ENCODE data around the gene SLC6A2.
"Not testable (repeated sequence)": the region's sequence is repeated elsewhere in the genome, so short reads cannot be mapped to it uniquely, and the experiment has no call there.

The SLC6A2 gene

DNA sequence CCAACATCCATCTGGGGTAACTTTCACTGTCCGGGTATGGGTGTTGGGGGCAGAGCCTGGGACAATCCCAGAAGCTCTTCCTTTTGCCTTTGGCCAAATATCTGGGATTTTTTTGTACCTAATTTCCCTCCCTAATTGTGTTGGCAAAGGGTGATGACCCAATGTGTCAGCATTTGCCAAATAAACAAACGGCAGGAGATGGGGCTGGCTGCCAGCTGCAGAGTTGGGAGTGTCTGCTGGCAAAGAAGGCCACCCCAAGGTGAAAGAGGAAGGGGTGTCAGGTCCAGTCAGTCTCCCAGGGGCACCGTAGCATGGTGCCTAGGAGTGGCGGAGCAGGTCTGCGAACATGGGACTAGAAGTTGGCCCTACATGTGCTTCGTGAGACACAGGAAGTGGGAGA, 73.0 kb downstream of the SLC6A2 start:
- Histone ChIP-seq H3K27me3 (ENCODE audit: control insufficient read depth in 1 of 2, insufficient read depth in 2 of 2, low read length in 2 of 2) (no peaks in the 10 kb centered on the region), H3K4me1 (ENCODE audit: insufficient read depth, low read length) (no peaks in the 10 kb centered on the region), H3K9me3 (ENCODE audit: low read length) (no peaks in the 10 kb centered on the region), H3K27ac (ENCODE audit: low read depth, low read length) (no peak overlapping the region), H3K9ac (ENCODE audit: low read length) (no peak overlapping the region), H3K4me3 (ENCODE audit: low read depth in 1 of 2, low read length in 2 of 2) (no peak overlapping the region), H3K36me3 (ENCODE audit: insufficient read depth, low read length) (no peaks in the 10 kb centered on the region)

DNA sequence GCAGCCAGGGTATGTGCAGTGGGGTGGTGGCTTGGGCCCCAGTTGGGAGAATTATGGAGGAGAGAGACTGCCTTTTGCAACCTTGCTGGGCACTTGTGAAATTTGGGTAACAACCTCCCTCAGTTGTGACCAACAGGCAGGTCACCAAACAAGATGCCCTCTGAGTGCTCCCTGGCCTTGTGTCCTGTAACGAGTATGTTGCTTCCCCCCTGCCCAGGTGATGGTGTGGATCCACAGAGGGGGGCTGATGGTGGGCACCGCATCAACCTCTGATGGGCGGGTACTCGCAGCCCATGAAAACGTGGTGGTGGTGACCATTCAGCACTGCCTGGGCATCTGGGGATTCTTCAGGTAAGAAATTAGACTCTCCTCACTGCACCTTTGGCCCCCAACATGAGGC, 74.3 kb downstream of the SLC6A2 start:
- Histone ChIP-seq H3K27ac (ENCODE audit: low read depth, low read length) (no peak overlapping the region), H3K4me1 (ENCODE audit: insufficient read depth, low read length) (no peaks in the 10 kb centered on the region), H3K27me3 (ENCODE audit: control insufficient read depth in 1 of 2, insufficient read depth in 2 of 2, low read length in 2 of 2) (no peaks in the 10 kb centered on the region), H3K9me3 (ENCODE audit: low read length) (no peaks in the 10 kb centered on the region), H3K4me3 (ENCODE audit: low read depth in 1 of 2, low read length in 2 of 2) (no peak overlapping the region), H3K9ac (ENCODE audit: low read length) (no peak overlapping the region), H3K36me3 (ENCODE audit: insufficient read depth, low read length) (no peaks in the 10 kb centered on the region)

DNA sequence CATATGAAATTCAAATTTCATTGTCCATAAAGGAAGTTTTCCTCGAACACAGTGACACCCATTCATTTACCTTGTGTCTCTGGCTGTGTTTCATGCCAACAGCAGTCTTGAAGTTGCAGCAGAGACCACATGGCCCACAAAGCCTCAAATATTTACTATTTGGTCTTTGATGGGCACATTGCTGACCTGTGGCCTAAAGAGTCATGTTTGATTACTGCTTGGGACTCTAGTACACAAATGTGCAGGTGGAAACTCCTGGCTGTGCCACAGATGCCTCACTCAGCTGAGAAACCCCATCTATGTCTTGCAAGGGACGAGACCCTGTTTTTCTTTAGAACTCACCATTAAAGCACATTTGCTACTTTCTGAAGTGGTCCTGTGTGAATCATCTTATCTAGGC, 76.7 kb downstream of the SLC6A2 start:
- H3K9ac ChIP-seq (ENCODE audit: low read length), result no peak overlapping the region
- no peak overlapping the region for H3K4me3 ChIP-seq (ENCODE audit: low read depth in 1 of 2, low read length in 2 of 2)
- no peaks in the 10 kb centered on the region for H3K9me3 ChIP-seq (ENCODE audit: low read length)
- no peaks in the 10 kb centered on the region for H3K27me3 ChIP-seq (ENCODE audit: control insufficient read depth in 1 of 2, insufficient read depth in 2 of 2, low read length in 2 of 2)
- no peaks in the 10 kb centered on the region for H3K36me3 ChIP-seq (ENCODE audit: insufficient read depth, low read length)
- H3K27ac ChIP-seq (ENCODE audit: low read depth, low read length), result no peak overlapping the region
- no peaks in the 10 kb centered on the region for H3K4me1 ChIP-seq (ENCODE audit: insufficient read depth, low read length)

- Histone ChIP-seq H3K36me3 (ENCODE audit: insufficient read depth, low read length) (no peaks in the 10 kb centered on the region), H3K4me1 (ENCODE audit: insufficient read depth, low read length) (no peaks in the 10 kb centered on the region), H3K4me3 (ENCODE audit: low read depth in 1 of 2, low read length in 2 of 2) (no peak overlapping the region), H3K27me3 (ENCODE audit: control insufficient read depth in 1 of 2, insufficient read depth in 2 of 2, low read length in 2 of 2) (peaks cover 0 to 6% of the 10 kb centered on the region in 2 donors), H3K9me3 (ENCODE audit: low read length) (no peaks in the 10 kb centered on the region), H3K9ac (ENCODE audit: low read length) (no peak overlapping the region), H3K27ac (ENCODE audit: low read depth, low read length) (no peak overlapping the region)
These were observed 78.9 kb downstream of the SLC6A2 start for GRCh38 chr16:55734665-55735064.

- Histone ChIP-seq H3K36me3 (ENCODE audit: insufficient read depth, low read length) (no peaks in the 10 kb centered on the region), H3K27ac (ENCODE audit: low read depth, low read length) (no peak overlapping the region), H3K4me1 (ENCODE audit: insufficient read depth, low read length) (no peaks in the 10 kb centered on the region), H3K9ac (ENCODE audit: low read length) (no peak overlapping the region), H3K27me3 (ENCODE audit: control insufficient read depth in 1 of 2, insufficient read depth in 2 of 2, low read length in 2 of 2) (peaks cover 0 to 6% of the 10 kb centered on the region in 2 donors), H3K9me3 (ENCODE audit: low read length) (no peaks in the 10 kb centered on the region), H3K4me3 (ENCODE audit: low read depth in 1 of 2, low read length in 2 of 2) (no peak overlapping the region)
These were observed 79.5 kb downstream of the SLC6A2 start for GRCh38 chr16:55735120-55735781.

GRCh38 chr16:55736671-55737070, 80.9 kb downstream of the SLC6A2 start:
- no peaks in the 10 kb centered on the region for H3K4me1 ChIP-seq (ENCODE audit: insufficient read depth, low read length)
- no peaks in the 10 kb centered on the region for H3K36me3 ChIP-seq (ENCODE audit: insufficient read depth, low read length)
- H3K9ac ChIP-seq (ENCODE audit: low read length), result no peak overlapping the region
- H3K27ac ChIP-seq (ENCODE audit: low read depth, low read length), result no peak overlapping the region
- no peak overlapping the region for H3K4me3 ChIP-seq (ENCODE audit: low read depth in 1 of 2, low read length in 2 of 2)
- no peaks in the 10 kb centered on the region for H3K9me3 ChIP-seq (ENCODE audit: low read length)
- H3K27me3 ChIP-seq (ENCODE audit: control insufficient read depth in 1 of 2, insufficient read depth in 2 of 2, low read length in 2 of 2), result peaks cover 6 to 9% of the 10 kb centered on the region in 2 donors

DNA sequence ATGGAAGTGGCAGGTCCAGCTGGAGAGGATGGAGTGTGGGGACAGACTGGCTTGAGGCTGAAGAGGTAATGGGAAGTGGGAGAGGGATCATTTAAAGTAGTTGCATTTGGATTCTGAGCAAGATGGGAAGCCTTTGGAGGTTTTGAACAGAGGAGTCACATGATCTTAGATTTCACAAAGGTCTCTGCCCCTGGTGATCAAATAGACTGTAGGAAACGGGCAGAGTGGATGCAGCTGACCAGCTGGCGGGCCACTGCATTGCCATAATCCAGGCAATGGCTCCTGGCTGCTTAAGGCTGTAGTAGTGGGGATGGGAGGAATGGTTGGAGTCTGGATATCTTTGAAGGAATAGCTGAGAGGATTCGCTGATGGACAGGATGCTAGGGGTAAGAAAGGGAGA, 81.5 kb downstream of the SLC6A2 start:
- H3K27ac ChIP-seq (ENCODE audit: low read depth, low read length), result no peak overlapping the region
- no peaks in the 10 kb centered on the region for H3K36me3 ChIP-seq (ENCODE audit: insufficient read depth, low read length)
- no peaks in the 10 kb centered on the region for H3K4me1 ChIP-seq (ENCODE audit: insufficient read depth, low read length)
- no peak overlapping the region for H3K4me3 ChIP-seq (ENCODE audit: low read depth in 1 of 2, low read length in 2 of 2)
- H3K9me3 ChIP-seq (ENCODE audit: low read length), result no peaks in the 10 kb centered on the region
- H3K9ac ChIP-seq (ENCODE audit: low read length), result no peak overlapping the region
- H3K27me3 ChIP-seq (ENCODE audit: control insufficient read depth in 1 of 2, insufficient read depth in 2 of 2, low read length in 2 of 2), result peaks cover 6 to 10% of the 10 kb centered on the region in 2 donors

DNA sequence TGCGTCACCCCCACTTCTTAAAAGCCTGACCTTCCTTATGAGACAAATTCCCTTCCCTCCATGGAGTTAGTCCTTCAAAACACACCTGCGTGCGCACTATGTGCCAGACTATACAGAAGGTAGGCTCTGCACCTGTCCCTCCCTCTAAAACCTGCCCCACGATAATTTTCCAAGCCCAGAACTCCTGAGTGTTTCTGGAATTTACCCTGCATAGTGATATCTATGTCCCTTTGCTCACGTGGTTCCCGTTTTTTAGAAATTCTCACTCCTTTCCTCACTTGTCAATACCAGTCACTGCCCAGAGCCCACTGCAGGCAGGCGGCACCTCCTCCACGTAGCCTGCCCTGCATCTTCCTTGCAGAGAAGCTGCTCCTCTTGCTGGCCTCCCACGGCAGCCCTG, 82.2 kb downstream of the SLC6A2 start:
- H3K36me3 ChIP-seq (ENCODE audit: insufficient read depth, low read length), result no peaks in the 10 kb centered on the region
- no peak overlapping the region for H3K27ac ChIP-seq (ENCODE audit: low read depth, low read length)
- H3K4me3 ChIP-seq (ENCODE audit: low read depth in 1 of 2, low read length in 2 of 2), result no peak overlapping the region
- no peaks in the 10 kb centered on the region for H3K9me3 ChIP-seq (ENCODE audit: low read length)
- peaks cover 6 to 10% of the 10 kb centered on the region in 2 donors for H3K27me3 ChIP-seq (ENCODE audit: control insufficient read depth in 1 of 2, insufficient read depth in 2 of 2, low read length in 2 of 2)
- H3K4me1 ChIP-seq (ENCODE audit: insufficient read depth, low read length), result no peaks in the 10 kb centered on the region
- H3K9ac ChIP-seq (ENCODE audit: low read length), result no peak overlapping the region

- no peak overlapping the region for H3K4me3 ChIP-seq (ENCODE audit: low read depth in 1 of 2, low read length in 2 of 2)
- H3K27me3 ChIP-seq (ENCODE audit: control insufficient read depth in 1 of 2, insufficient read depth in 2 of 2, low read length in 2 of 2), result peaks cover 0 to 7% of the 10 kb centered on the region in 2 donors
- H3K36me3 ChIP-seq (ENCODE audit: insufficient read depth, low read length), result no peaks in the 10 kb centered on the region
- H3K27ac ChIP-seq (ENCODE audit: low read depth, low read length), result no peak overlapping the region
- no peaks in the 10 kb centered on the region for H3K9me3 ChIP-seq (ENCODE audit: low read length)
- H3K9ac ChIP-seq (ENCODE audit: low read length), result no peak overlapping the region
- H3K4me1 ChIP-seq (ENCODE audit: insufficient read depth, low read length), result no peaks in the 10 kb centered on the region
These were observed 90.3 kb downstream of the SLC6A2 start for GRCh38 chr16:55746081-55746480.

DNA sequence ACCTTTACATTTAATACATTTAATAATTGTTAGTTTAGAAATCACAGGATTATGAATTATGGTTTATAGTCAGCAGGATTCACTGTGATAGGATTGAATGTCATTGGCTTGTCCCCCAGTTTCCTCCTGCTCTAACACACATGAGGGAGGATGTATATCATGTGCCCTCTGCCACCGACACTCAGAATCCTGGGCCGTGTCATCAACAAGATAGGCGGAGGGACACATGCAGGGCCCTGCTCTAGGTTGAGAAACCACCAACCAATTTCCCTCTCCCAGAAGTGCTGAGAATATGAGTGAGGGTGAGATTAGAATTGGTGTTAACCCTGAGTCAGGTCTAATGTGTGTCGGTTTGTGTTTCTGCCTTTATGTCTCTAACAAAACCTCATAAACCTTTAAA, 92.0 kb downstream of the SLC6A2 start:
- Histone ChIP-seq H3K27ac (ENCODE audit: low read depth, low read length) (no peak overlapping the region), H3K27me3 (ENCODE audit: control insufficient read depth in 1 of 2, insufficient read depth in 2 of 2, low read length in 2 of 2) (no peaks in the 10 kb centered on the region), H3K36me3 (ENCODE audit: insufficient read depth, low read length) (no peaks in the 10 kb centered on the region), H3K9ac (ENCODE audit: low read length) (no peak overlapping the region), H3K4me1 (ENCODE audit: insufficient read depth, low read length) (no peaks in the 10 kb centered on the region), H3K9me3 (ENCODE audit: low read length) (no peaks in the 10 kb centered on the region), H3K4me3 (ENCODE audit: low read depth in 1 of 2, low read length in 2 of 2) (no peak overlapping the region)

DNA sequence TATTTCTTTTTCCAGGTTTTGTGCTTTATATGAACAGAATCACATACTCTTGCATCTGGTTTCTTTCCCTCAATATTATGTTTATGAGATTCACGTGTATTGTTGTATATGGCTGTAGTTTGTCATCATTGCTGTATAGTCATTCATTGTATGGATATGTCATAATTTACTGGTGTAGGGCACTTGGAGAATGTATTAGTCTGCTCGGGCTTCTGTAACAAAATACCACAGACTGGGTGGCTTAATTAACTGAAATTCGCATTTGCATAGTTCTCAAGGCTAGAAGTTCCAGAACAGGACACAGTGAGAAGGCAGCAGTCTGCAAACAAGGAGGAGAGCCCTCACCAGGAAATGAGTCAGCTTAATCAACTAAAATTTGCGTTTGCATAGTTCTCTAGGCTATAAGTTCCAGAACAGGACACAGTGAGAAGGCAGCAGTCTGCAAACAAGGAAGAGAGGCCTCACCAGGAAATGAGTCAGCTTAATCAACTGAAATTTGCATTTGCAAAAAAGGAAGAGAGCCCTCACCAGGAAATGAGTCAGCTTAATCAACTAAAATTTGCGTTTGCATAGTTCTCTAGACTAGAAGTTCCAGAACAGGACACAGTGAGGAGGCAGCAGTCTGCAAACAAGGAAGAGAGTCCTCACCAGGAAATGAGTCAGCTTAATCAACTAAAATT, 96.8 kb downstream of the SLC6A2 start:
- H3K27ac ChIP-seq (ENCODE audit: low read depth, low read length); H3K4me3 ChIP-seq (ENCODE audit: low read depth in 1 of 2, low read length in 2 of 2); H3K36me3 ChIP-seq (ENCODE audit: insufficient read depth, low read length); H3K9ac ChIP-seq (ENCODE audit: low read length); H3K9me3 ChIP-seq (ENCODE audit: low read length); H3K4me1 ChIP-seq (ENCODE audit: insufficient read depth, low read length); H3K27me3 ChIP-seq (ENCODE audit: control insufficient read depth in 1 of 2, insufficient read depth in 2 of 2, low read length in 2 of 2): not testable (repeated sequence)

- not testable (repeated sequence) for H3K36me3 ChIP-seq (ENCODE audit: insufficient read depth, low read length); H3K9ac ChIP-seq (ENCODE audit: low read length); H3K4me1 ChIP-seq (ENCODE audit: insufficient read depth, low read length); H3K9me3 ChIP-seq (ENCODE audit: low read length); H3K27ac ChIP-seq (ENCODE audit: low read depth, low read length); H3K4me3 ChIP-seq (ENCODE audit: low read depth in 1 of 2, low read length in 2 of 2); H3K27me3 ChIP-seq (ENCODE audit: control insufficient read depth in 1 of 2, insufficient read depth in 2 of 2, low read length in 2 of 2)
These were observed 97.4 kb downstream of the SLC6A2 start for GRCh38 chr16:55753145-55753631.

All from muscle layer of colon (tissue), 2 donors.